ENCODE results near the gene SH3RF3.

Gene SH3RF3

GRCh38 chr2:109428841-109429566 is 300.0 kb downstream of the SH3RF3 start:
- Histone ChIP-seq H3K4me2 (ENCODE audit: low read length) (no peak overlapping the region), H3K4me3 (ENCODE audit: low read length) (no peak overlapping the region), H4K5ac (ENCODE audit: low read length) (no peak overlapping the region), H3K79me1 (ENCODE audit: low read length) (no peaks in the 10 kb centered on the region), H3K79me2 (ENCODE audit: control insufficient read depth, insufficient read depth, low read length) (no peaks in the 10 kb centered on the region), H3K27ac (ENCODE audit: low read depth, low read length) (no peak overlapping the region), H4K8ac (ENCODE audit: low read depth, low read length) (no peak overlapping the region), H3K23ac (ENCODE audit: low read length) (no peak overlapping the region), H2BK15ac (replicated peaks; ENCODE audit: low read depth) (no peak overlapping the region), H3K27me3 (ENCODE audit: insufficient read depth, low read length, poor library complexity) (no peaks in the 10 kb centered on the region), H3K56ac (ENCODE audit: low read length) (no peak overlapping the region), H3K36me3 (ENCODE audit: control insufficient read depth, insufficient read depth, low read length) (no peaks in the 10 kb centered on the region), H2BK120ac (ENCODE audit: low read depth, low read length) (no peak overlapping the region), H2BK5ac (ENCODE audit: low read length) (no peak overlapping the region), H3K9ac (ENCODE audit: low read length) (no peak overlapping the region), H3K4ac (ENCODE audit: low read depth, low read length) (no peak overlapping the region), H3K4me1 (ENCODE audit: control insufficient read depth, low read depth, low read length) (no peaks in the 10 kb centered on the region), H2AK5ac (ENCODE audit: low read length) (no peak overlapping the region), H3K18ac (ENCODE audit: low read length) (no peak overlapping the region)
- no CpG with 5 or more reads among the region's 19 CpGs for WGBS (ENCODE audit: extremely low coverage, insufficient coverage, low lambda C conversion rate)
- DNase-seq, result no peak

GRCh38 chr2:109429567-109430328 is 300.7 kb downstream of the SH3RF3 start:
- Histone ChIP-seq H3K4me1 (ENCODE audit: control insufficient read depth, low read depth, low read length) (no peaks in the 10 kb centered on the region), H3K56ac (ENCODE audit: low read length) (no peak overlapping the region), H3K36me3 (ENCODE audit: control insufficient read depth, insufficient read depth, low read length) (no peaks in the 10 kb centered on the region), H3K79me1 (ENCODE audit: low read length) (no peaks in the 10 kb centered on the region), H2BK120ac (ENCODE audit: low read depth, low read length) (no peak overlapping the region), H3K23ac (ENCODE audit: low read length) (no peak overlapping the region), H4K5ac (ENCODE audit: low read length) (no peak overlapping the region), H2AK5ac (ENCODE audit: low read length) (no peak overlapping the region), H3K27me3 (ENCODE audit: insufficient read depth, low read length, poor library complexity) (no peaks in the 10 kb centered on the region), H3K9ac (ENCODE audit: low read length) (no peak overlapping the region), H3K4ac (ENCODE audit: low read depth, low read length) (no peak overlapping the region), H2BK5ac (ENCODE audit: low read length) (no peak overlapping the region), H3K4me2 (ENCODE audit: low read length) (no peak overlapping the region), H3K27ac (ENCODE audit: low read depth, low read length) (no peak overlapping the region), H3K4me3 (ENCODE audit: low read length) (no peak overlapping the region), H3K79me2 (ENCODE audit: control insufficient read depth, insufficient read depth, low read length) (no peaks in the 10 kb centered on the region), H4K8ac (ENCODE audit: low read depth, low read length) (no peak overlapping the region), H2BK15ac (replicated peaks; ENCODE audit: low read depth) (no peak overlapping the region), H3K18ac (ENCODE audit: low read length) (no peak overlapping the region)
- DNase-seq, result no peak
- WGBS (ENCODE audit: extremely low coverage, insufficient coverage, low lambda C conversion rate), result no CpG with 5 or more reads among the region's 18 CpGs

- H3K4me2 ChIP-seq (ENCODE audit: low read length), result no peak overlapping the region
- H3K4ac ChIP-seq (ENCODE audit: low read depth, low read length), result no peak overlapping the region
- H3K4me3 ChIP-seq (ENCODE audit: low read length), result no peak overlapping the region
- no peak overlapping the region for H4K8ac ChIP-seq (ENCODE audit: low read depth, low read length)
- H3K27me3 ChIP-seq (ENCODE audit: insufficient read depth, low read length, poor library complexity), result no peaks in the 10 kb centered on the region
- no peak overlapping the region for H3K9ac ChIP-seq (ENCODE audit: low read length)
- no peak overlapping the region for H2BK120ac ChIP-seq (ENCODE audit: low read depth, low read length)
- no peak overlapping the region for H2BK5ac ChIP-seq (ENCODE audit: low read length)
- H3K79me2 ChIP-seq (ENCODE audit: control insufficient read depth, insufficient read depth, low read length), result no peaks in the 10 kb centered on the region
- DNase-seq, result no peak
- no peak overlapping the region for H3K27ac ChIP-seq (ENCODE audit: low read depth, low read length)
- no peak overlapping the region for H3K23ac ChIP-seq (ENCODE audit: low read length)
- no peaks in the 10 kb centered on the region for H3K79me1 ChIP-seq (ENCODE audit: low read length)
- no peak overlapping the region for H2BK15ac ChIP-seq (replicated peaks; ENCODE audit: low read depth)
- H3K56ac ChIP-seq (ENCODE audit: low read length), result no peak overlapping the region
- H3K4me1 ChIP-seq (ENCODE audit: control insufficient read depth, low read depth, low read length), result no peaks in the 10 kb centered on the region
- H3K36me3 ChIP-seq (ENCODE audit: control insufficient read depth, insufficient read depth, low read length), result no peaks in the 10 kb centered on the region
- no peak overlapping the region for H2AK5ac ChIP-seq (ENCODE audit: low read length)
- H3K18ac ChIP-seq (ENCODE audit: low read length), result no peak overlapping the region
- 100% methylated on average over 1 of the region's 5 CpGs for WGBS (ENCODE audit: extremely low coverage, insufficient coverage, low lambda C conversion rate)
- no peak overlapping the region for H4K5ac ChIP-seq (ENCODE audit: low read length)
These were observed 301.3 kb downstream of the SH3RF3 start for GRCh38 chr2:109430329-109430636.

- no peak overlapping the region for H3K27ac ChIP-seq (ENCODE audit: low read depth, low read length)
- no peaks in the 10 kb centered on the region for H3K36me3 ChIP-seq (ENCODE audit: control insufficient read depth, insufficient read depth, low read length)
- H2BK15ac ChIP-seq (replicated peaks; ENCODE audit: low read depth), result no peak overlapping the region
- H3K4ac ChIP-seq (ENCODE audit: low read depth, low read length), result no peak overlapping the region
- DNase-seq, result no peak
- no peak overlapping the region for H2BK5ac ChIP-seq (ENCODE audit: low read length)
- H3K4me2 ChIP-seq (ENCODE audit: low read length), result no peak overlapping the region
- no peaks in the 10 kb centered on the region for H3K79me2 ChIP-seq (ENCODE audit: control insufficient read depth, insufficient read depth, low read length)
- no peak overlapping the region for H4K5ac ChIP-seq (ENCODE audit: low read length)
- H3K27me3 ChIP-seq (ENCODE audit: insufficient read depth, low read length, poor library complexity), result no peaks in the 10 kb centered on the region
- H4K8ac ChIP-seq (ENCODE audit: low read depth, low read length), result no peak overlapping the region
- no peak overlapping the region for H2AK5ac ChIP-seq (ENCODE audit: low read length)
- no peak overlapping the region for H3K4me3 ChIP-seq (ENCODE audit: low read length)
- WGBS (ENCODE audit: extremely low coverage, insufficient coverage, low lambda C conversion rate), result no CpG with 5 or more reads among the region's 17 CpGs
- no peak overlapping the region for H3K9ac ChIP-seq (ENCODE audit: low read length)
- H3K79me1 ChIP-seq (ENCODE audit: low read length), result no peaks in the 10 kb centered on the region
- H3K18ac ChIP-seq (ENCODE audit: low read length), result no peak overlapping the region
- H3K56ac ChIP-seq (ENCODE audit: low read length), result no peak overlapping the region
- no peak overlapping the region for H2BK120ac ChIP-seq (ENCODE audit: low read depth, low read length)
- no peak overlapping the region for H3K23ac ChIP-seq (ENCODE audit: low read length)
- H3K4me1 ChIP-seq (ENCODE audit: control insufficient read depth, low read depth, low read length), result peaks cover 3% of the 10 kb centered on the region
These were observed 303.4 kb downstream of the SH3RF3 start for GRCh38 chr2:109432421-109432820.

GRCh38 chr2:109433486-109433885 is 304.5 kb downstream of the SH3RF3 start:
- no peak overlapping the region for H3K23ac ChIP-seq (ENCODE audit: low read length)
- H4K5ac ChIP-seq (ENCODE audit: low read length), result no peak overlapping the region
- no peak overlapping the region for H3K18ac ChIP-seq (ENCODE audit: low read length)
- no peak overlapping the region for H3K4me2 ChIP-seq (ENCODE audit: low read length)
- H3K36me3 ChIP-seq (ENCODE audit: control insufficient read depth, insufficient read depth, low read length), result no peaks in the 10 kb centered on the region
- no peak overlapping the region for H2BK120ac ChIP-seq (ENCODE audit: low read depth, low read length)
- WGBS (ENCODE audit: extremely low coverage, insufficient coverage, low lambda C conversion rate), result no CpG with 5 or more reads among the region's 10 CpGs
- no peak overlapping the region for H3K4ac ChIP-seq (ENCODE audit: low read depth, low read length)
- H3K4me1 ChIP-seq (ENCODE audit: control insufficient read depth, low read depth, low read length), result peaks cover 3% of the 10 kb centered on the region
- H2BK15ac ChIP-seq (replicated peaks; ENCODE audit: low read depth), result no peak overlapping the region
- H3K56ac ChIP-seq (ENCODE audit: low read length), result no peak overlapping the region
- H2BK5ac ChIP-seq (ENCODE audit: low read length), result no peak overlapping the region
- H4K8ac ChIP-seq (ENCODE audit: low read depth, low read length), result no peak overlapping the region
- H3K79me2 ChIP-seq (ENCODE audit: control insufficient read depth, insufficient read depth, low read length), result no peaks in the 10 kb centered on the region
- no peak overlapping the region for H3K9ac ChIP-seq (ENCODE audit: low read length)
- no peaks in the 10 kb centered on the region for H3K27me3 ChIP-seq (ENCODE audit: insufficient read depth, low read length, poor library complexity)
- no peak overlapping the region for H3K4me3 ChIP-seq (ENCODE audit: low read length)
- no peak for DNase-seq
- H3K27ac ChIP-seq (ENCODE audit: low read depth, low read length), result no peak overlapping the region
- no peak overlapping the region for H2AK5ac ChIP-seq (ENCODE audit: low read length)
- no peaks in the 10 kb centered on the region for H3K79me1 ChIP-seq (ENCODE audit: low read length)

All from mesendoderm (in vitro differentiated cells).